Cardiac septum (tissue), 1 donor: ENCODE measurements around the gene SUPT20HL2. TPM values are rescaled to one million over a fixed set of nuclear protein-coding genes. Genes with fewer than 3 reads are reported as not detected.

ENCODE experiments used
- DNase-seq: peaks from one replicate; pipeline ENCODE4 v3.0.0-alpha.2; 2020; ENCODE audit warnings: low spot score
- intact Hi-C: fragments of 100-400 bp; cut with DNase I; formaldehyde crosslinking; loops from one replicate; pipeline ENCODE4 v1.14.0; 2022
- total RNA-seq: library from RNA; stranded (reverse); fragmentation: NEBNext Ultra II Directional; extraction: Animal tissue kit (Norgen Biotek cat#: 25700); gene quantifications from one replicate; pipeline ENCODE4 v1.2.1, GENCODE V29; 2021
- donor health status: DM: no; HTN: no; CAD: no.

Gene SUPT20HL2
- total RNA-seq, 1 donor from 2014 or later: not detected

GRCh38 chrX:24266996-24267395 is 46.9 kb downstream of the SUPT20HL2 start:
- DNase-seq: no peak
- intact Hi-C loops: loop anchor here (10.0 kb wide), 1 partner anchor 98 kb away; the partner anchor contains the start of gene SUPT20HL1

GRCh38 chrX:24264383-24264782 is 49.5 kb downstream of the SUPT20HL2 start:
- intact Hi-C loops: loop anchor here (10.0 kb wide), 1 partner anchor 100 kb away; the partner anchor contains the start of gene SUPT20HL1
- DNase-seq: no peak

GRCh38 chrX:24262309-24262708 is 51.6 kb downstream of the SUPT20HL2 start:
- intact Hi-C loops: loop anchor here (10.0 kb wide), 1 partner anchor 102 kb away; the partner anchor contains the start of gene SUPT20HL1

More at GRCh38 chrX:24262309-24262708, 51.6 kb downstream of the SUPT20HL2 start:
- no peak for DNase-seq

Other genes starting within 250 kb of the SUPT20HL2 start
- 57.2 TPM for gene ZFX, start 164.3 kb downstream of the SUPT20HL2 start, total RNA-seq
- gene SUPT20HL1, start 46.6 kb upstream of the SUPT20HL2 start, total RNA-seq: not detected
- gene PDK3, start 151.2 kb upstream of the SUPT20HL2 start, total RNA-seq: 16.4 TPM